Activated CD4-positive, alpha-beta T cell treated with anti-CD3 and anti-CD28 coated beads for 24 hours (primary cell): ENCODE measurements around the gene LINC00237.

Experiments used
- DNase-seq, 2 donors: peaks; one replicate each; pipeline ENCODE4 v3.0.0-alpha.2; 2020; ENCODE audit warnings: low read depth in 2 of 2

Gene LINC00237

GRCh38 chr20:21047981-21048380, 58.2 kb downstream of the LINC00237 start:
- DNase-seq, result no peak

- DNase-seq, result no peak
These were observed 59.6 kb downstream of the LINC00237 start for GRCh38 chr20:21046413-21047070.
